ENCODE results near the gene PTPRO. TPM values are rescaled to one million over a fixed set of nuclear protein-coding genes. Genes with fewer than 3 reads are reported as not detected.

Gene PTPRO
- polyA plus RNA-seq, 2 of the 4 experiments (the other 2 are of a cell fraction), result 0.04 TPM; not detected in 1

- TF ChIP-seq JUNB (IDR thresholded peaks at IDR 0.05) (no peak), GATA3 (IDR thresholded peaks at IDR 0.05; ENCODE audit: borderline replicate concordance) (no peak), ZC3H11A (IDR thresholded peaks at IDR 0.05) (no peak), HOXB13 (CRISPR knock-in tag; IDR thresholded peaks at IDR 0.05; ENCODE audit: low read depth) (no peak)
- TF ChIP-seq, protein P1, sequence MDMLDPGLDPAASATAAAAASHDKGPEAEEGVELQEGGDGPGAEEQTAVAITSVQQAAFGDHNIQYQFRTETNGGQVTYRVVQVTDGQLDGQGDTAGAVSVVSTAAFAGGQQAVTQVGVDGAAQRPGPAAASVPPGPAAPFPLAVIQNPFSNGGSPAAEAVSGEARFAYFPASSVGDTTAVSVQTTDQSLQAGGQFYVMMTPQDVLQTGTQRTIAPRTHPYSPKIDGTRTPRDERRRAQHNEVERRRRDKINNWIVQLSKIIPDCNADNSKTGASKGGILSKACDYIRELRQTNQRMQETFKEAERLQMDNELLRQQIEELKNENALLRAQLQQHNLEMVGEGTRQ (IDR thresholded peaks at IDR 0.05), result no peak
These were observed 28.3 kb downstream of the PTPRO start (continued) for GRCh38 chr12:15350643-15351042.

GRCh38 chr12:15355766-15356165 is 33.5 kb downstream of the PTPRO start:
- POLR2A ChIA-PET, result no interaction called here
- no peaks in the 10 kb centered on the region for H3K9me3 ChIP-seq
- CTCF ChIA-PET, result interaction anchor here (0.6 kb wide), 1 partner anchor 158 kb away, joined by 3 read pairs; no protein-coding TSS in a partner anchor
- no peak for FAIRE-seq
- no peak for ATAC-seq
- no peak overlapping the region for H3K4me2 ChIP-seq
- 16% methylated on average over 2 of the region's 2 CpGs for WGBS (ENCODE audit: missing lambda C conversion rate)
- TF ChIP-seq TFCP2L1 (CRISPR knock-in tag; IDR thresholded peaks at IDR 0.05), result no peak
- no peak for TF ChIP-seq MAZ (IDR thresholded peaks at IDR 0.05; ENCODE audit: borderline replicate concordance, low read depth, low read length)
- TF ChIP-seq, protein P2, sequence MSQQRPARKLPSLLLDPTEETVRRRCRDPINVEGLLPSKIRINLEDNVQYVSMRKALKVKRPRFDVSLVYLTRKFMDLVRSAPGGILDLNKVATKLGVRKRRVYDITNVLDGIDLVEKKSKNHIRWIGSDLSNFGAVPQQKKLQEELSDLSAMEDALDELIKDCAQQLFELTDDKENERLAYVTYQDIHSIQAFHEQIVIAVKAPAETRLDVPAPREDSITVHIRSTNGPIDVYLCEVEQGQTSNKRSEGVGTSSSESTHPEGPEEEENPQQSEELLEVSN (IDR thresholded peaks at IDR 0.05; ENCODE audit: borderline replicate concordance, low read depth), result no peak
- no peak for TF ChIP-seq EP300 (IDR thresholded peaks at IDR 0.05)
- TF ChIP-seq HEYL (CRISPR knock-in tag; IDR thresholded peaks at IDR 0.05), result no peak
- no peak for TF ChIP-seq RNF2 (IDR thresholded peaks at IDR 0.05; ENCODE audit: borderline replicate concordance, low read depth)
- TF ChIP-seq HMGXB4 (CRISPR knock-in tag; IDR thresholded peaks at IDR 0.05; ENCODE audit: borderline replicate concordance), result no peak
- no peak for TF ChIP-seq ESRRA (IDR thresholded peaks at IDR 0.05; ENCODE audit: borderline replicate concordance, low read length)
- no peak for TF ChIP-seq HOXB5 (CRISPR knock-in tag; IDR thresholded peaks at IDR 0.05)
- TF ChIP-seq, protein P3, sequence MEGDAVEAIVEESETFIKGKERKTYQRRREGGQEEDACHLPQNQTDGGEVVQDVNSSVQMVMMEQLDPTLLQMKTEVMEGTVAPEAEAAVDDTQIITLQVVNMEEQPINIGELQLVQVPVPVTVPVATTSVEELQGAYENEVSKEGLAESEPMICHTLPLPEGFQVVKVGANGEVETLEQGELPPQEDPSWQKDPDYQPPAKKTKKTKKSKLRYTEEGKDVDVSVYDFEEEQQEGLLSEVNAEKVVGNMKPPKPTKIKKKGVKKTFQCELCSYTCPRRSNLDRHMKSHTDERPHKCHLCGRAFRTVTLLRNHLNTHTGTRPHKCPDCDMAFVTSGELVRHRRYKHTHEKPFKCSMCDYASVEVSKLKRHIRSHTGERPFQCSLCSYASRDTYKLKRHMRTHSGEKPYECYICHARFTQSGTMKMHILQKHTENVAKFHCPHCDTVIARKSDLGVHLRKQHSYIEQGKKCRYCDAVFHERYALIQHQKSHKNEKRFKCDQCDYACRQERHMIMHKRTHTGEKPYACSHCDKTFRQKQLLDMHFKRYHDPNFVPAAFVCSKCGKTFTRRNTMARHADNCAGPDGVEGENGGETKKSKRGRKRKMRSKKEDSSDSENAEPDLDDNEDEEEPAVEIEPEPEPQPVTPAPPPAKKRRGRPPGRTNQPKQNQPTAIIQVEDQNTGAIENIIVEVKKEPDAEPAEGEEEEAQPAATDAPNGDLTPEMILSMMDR (IDR thresholded peaks at IDR 0.05), result no peak
- no peak for TF ChIP-seq NPAS2 (CRISPR knock-in tag; IDR thresholded peaks at IDR 0.05; ENCODE audit: borderline replicate concordance)
- TF ChIP-seq HDAC2 (IDR thresholded peaks at IDR 0.05), result no peak
- TF ChIP-seq RAD21 (conservative IDR thresholded peaks at IDR 0.05 in 1 of 2, IDR thresholded peaks at IDR 0.05 in 1 of 2), result no peak
- no peak for TF ChIP-seq NFE2L2 (conservative IDR thresholded peaks at IDR 0.05; ENCODE audit: low read length)
- TF ChIP-seq PBX3 (IDR thresholded peaks at IDR 0.05), result no peak
- TF ChIP-seq CHD4 (IDR thresholded peaks at IDR 0.05; ENCODE audit: borderline replicate concordance), result no peak
- TF ChIP-seq JUN (IDR thresholded peaks at IDR 0.05), result no peak
- TF ChIP-seq POLR2A (IDR thresholded peaks at IDR 0.05; ENCODE audit: low read length), result no peak
- DNase-seq (ENCODE audit: low read depth in 1 of 2, low spot score in 1 of 2), result no peak
- no peak overlapping the region for H3K27ac ChIP-seq
- H3K4me1 ChIP-seq, result no peaks in the 10 kb centered on the region
- no peak overlapping the region for H3K4me3 ChIP-seq

Measured in A549 (cell line).